ENCODE results near the gene SETD2.

Gene SETD2

GRCh38 chr3:47019201-47019600 is 144.7 kb downstream of the SETD2 start:
- ChIA-PET POLR2A (ENCODE audit: low non-redundant PET) (no interaction called here), CTCF (interaction anchor here (0.8 kb wide), 1 partner anchor 9 kb away, joined by 3 read pairs; no protein-coding TSS in a partner anchor)
- H3K27ac ChIP-seq, result no peak overlapping the region
- no peak for DNase-seq (ENCODE audit: low spot score)
- TF ChIP-seq CTCF (conservative IDR thresholded peaks at IDR 0.05; ENCODE audit: low read depth), result no peak

GRCh38 chr3:47018269-47018611 is 145.7 kb downstream of the SETD2 start:
- no peak overlapping the region for H3K27ac ChIP-seq
- ChIA-PET POLR2A (ENCODE audit: low non-redundant PET) (no interaction called here), CTCF (no interaction called here)
- no peak for DNase-seq (ENCODE audit: low spot score)
- TF ChIP-seq CTCF (conservative IDR thresholded peaks at IDR 0.05; ENCODE audit: low read depth), result no peak

GRCh38 chr3:47017504-47018268 is 146.2 kb downstream of the SETD2 start:
- H3K27ac ChIP-seq, result no peak overlapping the region
- ChIA-PET POLR2A (ENCODE audit: low non-redundant PET) (no interaction called here), CTCF (no interaction called here)
- DNase-seq (ENCODE audit: low spot score), result no peak
- no peak for TF ChIP-seq CTCF (conservative IDR thresholded peaks at IDR 0.05; ENCODE audit: low read depth)

- no peak for DNase-seq (ENCODE audit: low spot score)
- POLR2A ChIA-PET (ENCODE audit: low non-redundant PET), result no interaction called here
Observed at GRCh38 chr3:47016934-47017435, 146.9 kb downstream of the SETD2 start.

GRCh38 chr3:47016086-47016933 is 147.6 kb downstream of the SETD2 start:
- POLR2A ChIA-PET (ENCODE audit: low non-redundant PET), result no interaction called here
- CTCF ChIA-PET, result interaction anchor here (0.7 kb wide), 1 partner anchor 113 kb away, joined by 3 read pairs; no protein-coding TSS in a partner anchor

More at GRCh38 chr3:47016934-47017435, 146.9 kb downstream of the SETD2 start:
- no peak for TF ChIP-seq CTCF (conservative IDR thresholded peaks at IDR 0.05; ENCODE audit: low read depth)
- no peak overlapping the region for H3K27ac ChIP-seq
- CTCF ChIA-PET, result interaction anchor here (0.7 kb wide), 1 partner anchor 113 kb away, joined by 3 read pairs; no protein-coding TSS in a partner anchor

More at GRCh38 chr3:47016086-47016933, 147.6 kb downstream of the SETD2 start:
- no peak overlapping the region for H3K27ac ChIP-seq
- no peak for TF ChIP-seq CTCF (conservative IDR thresholded peaks at IDR 0.05; ENCODE audit: low read depth)
- no peak for DNase-seq (ENCODE audit: low spot score)
